GM19463 (cell line): Measurements from ENCODE around the gene ZNF474.

Experiments used
- ATAC-seq: cut with Tn5 transposase; IDR thresholded peaks from one replicate; pipeline ENCODE4 v1.9.1; 2021; ENCODE audit warnings: mild to moderate bottlenecking, moderate library complexity; ENCODE audit not compliant: unreplicated experiment

Gene ZNF474

DNA sequence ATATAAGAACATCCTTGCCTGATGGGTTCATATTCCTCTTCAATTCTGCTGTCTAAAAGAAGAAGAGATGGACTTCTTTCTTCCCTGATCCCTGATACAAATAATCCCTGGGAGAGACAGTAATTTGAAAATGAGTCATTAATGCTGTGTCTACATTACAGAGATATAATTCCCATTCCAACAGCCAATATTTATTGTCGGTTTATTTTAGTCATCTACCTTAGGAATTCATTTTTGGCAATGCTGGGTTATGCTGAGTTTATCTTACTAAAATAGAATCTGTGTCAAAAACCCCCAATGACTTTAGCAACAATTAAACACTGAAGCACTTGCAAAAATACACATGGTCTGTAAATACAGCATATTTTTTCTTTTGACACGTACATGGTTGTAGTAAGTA, 23.9 kb downstream of the ZNF474 start:
- no peak for ATAC-seq

DNA sequence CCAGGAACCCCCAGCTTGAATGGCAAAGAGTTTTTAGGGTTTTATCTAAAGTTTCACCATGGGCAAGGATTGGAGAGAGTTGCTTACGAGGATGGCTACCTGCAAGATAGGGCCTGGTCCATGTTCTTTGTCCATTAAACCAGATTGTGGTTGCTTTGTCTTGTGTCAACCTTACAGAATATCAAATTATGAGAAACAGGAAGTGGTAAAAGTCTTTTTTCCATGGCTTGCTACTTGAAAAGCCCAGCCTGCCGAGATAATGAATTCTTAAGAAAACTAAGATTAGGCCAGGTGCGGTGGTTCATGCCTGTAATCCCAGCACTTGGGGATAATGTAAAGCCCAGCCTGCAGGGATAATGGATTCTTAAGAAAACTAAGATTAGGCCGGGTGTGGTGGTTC, 24.4 kb downstream of the ZNF474 start:
- ATAC-seq = no peak

DNA sequence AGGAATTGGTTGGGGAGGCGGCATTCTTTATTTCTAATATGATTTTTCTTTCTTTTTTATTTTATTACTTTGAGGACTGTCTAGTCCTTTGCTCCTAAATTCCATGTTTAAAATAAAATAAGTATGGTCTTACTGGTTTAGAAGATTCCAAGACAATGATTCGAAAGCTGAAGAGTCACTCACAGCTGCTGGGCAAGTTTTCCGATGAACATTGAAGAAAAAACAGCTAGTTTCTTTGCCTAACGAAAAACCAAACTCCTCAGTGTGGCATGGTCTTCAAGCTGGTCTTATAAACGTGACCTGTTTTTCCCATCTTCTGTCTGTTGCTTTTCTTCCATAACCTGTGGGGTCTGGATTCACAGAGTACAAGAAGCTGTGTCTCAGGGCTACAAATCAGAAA, 25.1 kb downstream of the ZNF474 start:
- no peak for ATAC-seq

DNA sequence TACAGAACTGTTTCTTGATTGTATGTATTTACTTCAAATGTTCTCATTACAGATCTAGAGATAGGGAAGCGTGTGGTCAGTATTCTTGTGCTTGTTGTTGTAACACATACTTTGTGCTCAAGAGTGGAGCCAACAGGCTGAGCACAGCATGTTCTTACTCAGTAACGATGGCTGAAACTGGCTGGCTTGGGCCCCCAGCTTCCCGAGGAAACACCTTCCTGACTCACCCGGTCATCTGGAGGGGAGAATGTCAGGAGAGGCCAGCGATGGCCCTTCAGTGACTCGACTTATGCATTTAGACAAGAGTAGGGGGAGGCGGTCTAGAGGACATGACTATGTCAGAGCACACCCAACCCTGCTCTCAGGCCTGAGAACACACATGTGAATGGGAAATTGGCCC, 25.6 kb downstream of the ZNF474 start:
- no peak for ATAC-seq

DNA sequence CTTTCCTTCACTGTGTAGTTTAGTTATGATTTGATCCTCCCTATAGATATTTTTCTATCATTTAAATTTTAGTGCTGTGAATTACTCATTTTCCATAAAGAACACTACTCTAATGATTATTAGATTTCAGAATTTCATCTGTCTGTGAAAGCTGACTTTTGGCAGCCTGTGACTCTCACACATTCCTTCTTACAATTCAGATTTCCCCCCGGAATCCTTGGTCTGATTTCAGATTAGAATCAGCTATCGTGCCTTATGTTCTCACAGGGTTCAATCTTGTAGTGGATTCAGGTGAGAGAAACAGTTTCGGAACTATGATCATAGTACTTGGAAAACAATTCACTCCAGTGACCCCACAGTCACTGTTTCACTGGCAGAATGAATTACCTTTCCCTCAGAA, 26.2 kb downstream of the ZNF474 start:
- no peak for ATAC-seq

DNA sequence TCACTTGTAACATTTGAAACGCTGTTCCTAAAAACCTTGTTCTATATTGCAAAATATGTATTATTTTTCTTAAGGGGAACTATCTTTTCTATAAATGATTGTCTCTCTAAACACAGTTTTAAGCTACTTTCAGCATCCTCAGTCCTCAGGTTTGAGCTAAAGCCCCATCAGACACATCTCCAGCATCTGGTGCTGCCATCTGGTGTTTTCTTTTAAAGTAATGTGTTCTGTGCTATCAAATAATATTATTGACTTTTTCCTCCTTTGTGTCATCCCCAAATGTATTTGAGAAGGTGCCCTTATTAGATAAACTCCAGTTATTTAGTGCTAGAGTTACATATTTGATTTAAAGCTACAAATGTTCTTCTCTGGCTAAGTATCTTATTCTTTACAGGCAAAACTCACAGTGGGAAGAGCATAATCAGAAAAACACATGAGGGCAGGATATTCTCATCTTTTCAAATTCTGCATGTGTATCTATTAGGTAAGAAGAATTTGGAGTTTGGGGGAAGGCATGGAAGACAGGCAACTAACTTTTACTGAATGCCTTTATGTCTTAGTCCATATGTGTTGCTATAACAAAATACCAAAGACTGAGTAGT, 27.5 kb downstream of the ZNF474 start:
- ATAC-seq = no peak

DNA sequence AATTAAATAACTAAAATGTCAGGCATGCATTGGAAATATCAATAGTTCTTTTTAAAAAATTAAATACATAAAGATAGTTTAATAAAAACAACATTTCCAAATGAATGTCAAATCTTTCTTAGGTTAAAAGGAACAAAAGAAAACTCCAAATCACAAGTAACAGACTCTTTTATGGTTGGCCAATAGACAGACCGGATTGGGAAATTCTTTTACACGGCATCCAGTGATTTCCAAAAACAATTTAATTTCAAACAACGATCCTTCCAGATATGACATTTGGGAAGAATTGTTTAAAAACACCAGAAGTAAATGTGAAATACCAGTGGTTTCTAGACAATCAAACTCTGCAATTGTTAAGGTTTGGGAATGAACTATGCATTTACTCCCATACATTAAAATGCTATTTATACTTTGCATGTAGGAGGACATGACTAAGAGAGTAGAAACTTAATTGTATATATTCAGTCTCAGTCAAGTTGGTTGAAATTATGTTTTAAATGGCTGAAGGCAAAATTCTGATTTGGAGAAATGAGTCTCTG, 32.8 kb downstream of the ZNF474 start:
- no peak for ATAC-seq

DNA sequence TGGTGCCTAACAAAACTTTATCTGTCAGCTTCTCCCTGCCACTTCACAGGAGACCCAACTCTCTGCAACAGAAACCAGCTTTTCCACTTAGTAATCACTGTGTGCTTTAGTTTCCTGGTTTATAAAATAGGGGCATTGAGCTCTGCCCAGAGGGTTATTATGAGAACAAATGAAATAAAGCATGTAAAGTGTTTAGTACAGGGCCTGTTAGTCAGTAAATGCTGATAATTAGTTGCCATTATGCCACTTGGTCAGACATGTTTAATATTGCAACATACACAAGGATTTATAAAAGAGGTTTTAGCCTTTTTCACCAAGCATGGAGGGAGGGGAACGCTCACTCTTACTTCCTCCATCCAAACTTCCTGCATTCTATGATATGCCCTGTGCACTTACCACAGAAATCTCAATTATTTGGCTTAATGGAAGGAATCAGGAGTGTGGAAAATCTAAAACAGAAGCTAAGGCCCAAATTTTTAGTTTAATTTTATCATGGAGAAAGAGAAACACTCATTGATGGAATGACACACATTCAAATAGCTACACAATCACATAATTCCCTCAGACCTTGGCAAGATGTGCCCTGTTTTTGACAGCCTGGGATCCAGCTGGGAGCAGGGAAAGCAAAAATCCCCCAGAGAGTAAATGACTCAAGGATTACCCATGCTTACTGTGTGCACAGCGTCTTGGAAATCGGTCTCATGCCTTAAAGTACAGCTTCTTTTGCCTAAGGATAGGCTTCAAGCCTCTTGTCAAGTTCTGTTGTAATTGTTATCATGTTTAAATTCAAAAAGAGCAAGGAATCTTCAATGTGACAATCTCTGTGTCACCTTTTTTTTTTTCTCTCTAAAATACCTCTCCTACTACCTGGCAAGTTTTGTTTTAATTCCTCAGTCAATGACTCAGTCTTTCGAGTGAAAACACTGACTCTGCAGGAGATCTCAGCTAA, 34.0 kb downstream of the ZNF474 start:
- no peak for ATAC-seq

DNA sequence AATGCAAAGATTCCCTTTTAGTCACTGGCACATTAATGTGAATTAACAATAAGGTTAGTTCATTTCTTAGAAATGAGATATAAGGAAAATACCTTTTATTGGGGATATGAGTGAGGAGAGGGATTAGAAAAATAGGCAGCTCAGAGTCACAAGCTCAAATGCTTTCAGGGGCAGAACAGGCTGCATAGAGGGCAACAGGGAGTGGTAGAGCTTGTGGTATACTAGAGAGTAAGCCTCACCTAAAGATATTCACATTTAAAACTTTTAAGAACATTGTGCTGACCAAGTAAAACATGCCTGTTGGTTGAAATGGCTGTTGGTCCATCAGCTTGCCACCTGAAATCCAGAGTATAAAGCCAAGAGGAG, 34.7 kb downstream of the ZNF474 start:
- ATAC-seq = no peak

DNA sequence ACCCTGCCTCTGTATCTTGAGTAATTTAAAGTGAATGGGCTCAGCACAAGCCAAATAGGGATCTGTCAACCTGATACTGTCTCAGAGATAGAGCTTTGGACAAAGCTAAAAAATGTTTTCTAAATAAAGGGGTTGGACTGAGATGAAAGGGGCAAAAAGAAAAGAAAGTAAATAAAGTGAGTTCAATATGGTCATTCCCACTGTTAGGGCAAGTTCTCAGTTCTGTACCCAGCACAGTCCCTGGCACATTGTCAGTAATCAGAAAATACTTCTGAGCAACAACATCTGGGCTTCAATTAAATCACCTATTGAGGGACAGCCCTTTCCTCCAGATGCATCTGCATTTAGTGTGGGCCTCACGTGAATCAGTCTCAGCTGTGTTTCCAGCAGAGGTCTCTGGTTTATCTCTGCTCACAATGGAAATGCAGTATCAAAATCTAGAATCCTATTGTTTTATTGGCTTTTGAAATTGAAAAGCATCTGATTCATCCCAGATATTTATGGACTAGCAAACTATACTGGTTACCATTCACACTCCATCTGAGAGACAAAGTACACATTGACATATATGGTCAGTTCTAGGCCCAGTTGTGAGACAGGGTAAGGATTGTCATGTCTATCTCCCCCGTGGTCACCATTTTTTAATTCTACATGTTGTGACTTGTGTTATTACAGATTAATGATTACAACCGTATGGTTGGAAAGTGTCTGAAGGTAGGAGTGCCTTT, 35.6 kb downstream of the ZNF474 start:
- no peak for ATAC-seq

DNA sequence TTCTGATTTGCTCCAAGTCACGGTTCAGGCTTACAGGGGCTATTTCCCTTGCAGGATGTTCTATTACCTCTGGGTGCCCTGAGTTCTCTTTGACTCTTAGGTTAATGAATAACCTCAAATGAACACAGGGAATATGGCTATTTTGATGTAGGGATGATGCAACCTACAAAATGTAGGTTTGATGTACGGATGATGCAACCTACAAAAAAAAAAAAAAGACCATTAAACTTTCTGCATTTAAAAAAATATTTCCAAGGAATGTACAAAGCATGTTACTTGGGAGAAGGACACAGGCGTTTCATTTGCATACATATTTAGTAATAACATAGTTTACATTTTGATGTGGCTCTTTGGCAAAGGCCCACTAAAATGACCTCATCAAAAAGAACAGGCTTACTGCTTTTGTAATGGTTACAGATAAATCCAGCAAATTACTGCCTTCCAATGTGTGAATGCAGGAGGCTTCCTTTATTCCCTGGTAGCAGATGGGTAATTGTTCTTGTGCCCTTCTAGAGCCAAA, 36.3 kb downstream of the ZNF474 start:
- ATAC-seq = no peak

DNA sequence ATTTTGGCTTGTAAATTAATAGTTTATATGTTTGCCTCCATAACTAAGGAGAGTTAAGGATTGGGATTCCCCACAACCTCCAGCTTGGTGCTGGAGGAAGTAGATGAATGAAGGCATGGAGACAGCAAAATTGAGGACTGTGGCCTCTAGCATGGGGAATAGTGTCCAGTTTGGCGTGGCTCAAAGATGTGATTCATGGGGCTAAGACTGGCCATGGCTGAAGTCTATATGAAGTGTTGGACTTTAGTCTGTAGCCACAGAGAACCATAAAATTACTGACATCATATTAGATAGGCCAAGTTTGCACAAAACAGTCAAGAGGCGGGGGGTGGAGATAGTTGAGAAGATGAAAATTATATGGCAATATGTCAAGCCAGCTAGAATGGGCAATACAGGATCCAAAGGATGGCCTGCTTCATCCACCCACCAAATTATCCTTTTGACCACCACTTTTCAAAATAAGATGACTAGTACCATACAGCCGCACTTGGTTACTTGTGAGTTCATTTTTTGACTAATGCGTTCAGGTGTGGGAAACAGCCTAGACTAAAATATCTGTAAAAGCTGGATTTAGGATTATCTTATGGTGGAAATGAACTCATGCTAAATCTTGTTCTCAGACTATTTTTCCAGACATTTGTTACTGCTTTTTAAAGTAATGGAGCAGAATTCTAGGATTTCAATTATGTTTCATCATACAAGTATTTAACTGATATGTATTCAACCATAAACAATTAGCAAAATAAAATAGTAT, 40.2 kb downstream of the ZNF474 start:
- no peak for ATAC-seq

DNA sequence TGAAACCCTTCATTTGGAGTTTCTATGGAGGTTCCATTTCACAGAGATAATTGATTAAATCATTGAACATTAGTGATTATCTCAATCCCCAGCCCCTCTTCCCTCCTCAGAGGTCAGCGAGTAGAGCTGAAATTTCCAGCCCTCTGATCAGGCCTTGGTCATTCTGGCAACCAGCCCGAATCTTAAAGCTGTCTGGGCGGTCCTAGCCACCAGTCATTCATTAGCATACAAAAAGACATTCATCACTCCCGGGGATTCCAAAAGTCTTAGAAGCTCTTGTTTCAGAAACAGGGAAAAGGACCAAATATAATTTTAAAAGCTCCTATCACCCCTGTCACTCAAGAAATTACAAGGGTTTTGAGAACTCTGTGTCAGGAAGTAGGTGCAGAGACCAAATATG, 41.3 kb downstream of the ZNF474 start:
- ATAC-seq = no peak

DNA sequence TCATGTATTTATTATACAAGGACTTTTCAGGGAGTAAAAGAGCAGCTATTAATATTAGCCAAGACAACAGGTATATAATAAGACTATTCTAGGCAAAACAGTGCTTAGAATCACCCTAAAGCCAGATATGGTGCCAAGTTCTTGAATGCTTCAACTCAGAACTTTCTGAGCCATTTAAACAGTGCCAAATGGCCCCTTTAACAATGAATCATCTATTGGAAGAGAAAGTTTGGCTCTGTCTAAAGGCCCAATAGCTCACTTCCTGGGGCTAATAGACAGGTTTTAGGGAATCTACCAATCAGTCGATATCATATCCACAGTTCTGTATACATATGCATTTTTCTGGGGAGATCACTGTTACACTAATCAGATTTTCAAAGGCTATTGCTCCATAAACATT, 42.9 kb downstream of the ZNF474 start:
- ATAC-seq = no peak

DNA sequence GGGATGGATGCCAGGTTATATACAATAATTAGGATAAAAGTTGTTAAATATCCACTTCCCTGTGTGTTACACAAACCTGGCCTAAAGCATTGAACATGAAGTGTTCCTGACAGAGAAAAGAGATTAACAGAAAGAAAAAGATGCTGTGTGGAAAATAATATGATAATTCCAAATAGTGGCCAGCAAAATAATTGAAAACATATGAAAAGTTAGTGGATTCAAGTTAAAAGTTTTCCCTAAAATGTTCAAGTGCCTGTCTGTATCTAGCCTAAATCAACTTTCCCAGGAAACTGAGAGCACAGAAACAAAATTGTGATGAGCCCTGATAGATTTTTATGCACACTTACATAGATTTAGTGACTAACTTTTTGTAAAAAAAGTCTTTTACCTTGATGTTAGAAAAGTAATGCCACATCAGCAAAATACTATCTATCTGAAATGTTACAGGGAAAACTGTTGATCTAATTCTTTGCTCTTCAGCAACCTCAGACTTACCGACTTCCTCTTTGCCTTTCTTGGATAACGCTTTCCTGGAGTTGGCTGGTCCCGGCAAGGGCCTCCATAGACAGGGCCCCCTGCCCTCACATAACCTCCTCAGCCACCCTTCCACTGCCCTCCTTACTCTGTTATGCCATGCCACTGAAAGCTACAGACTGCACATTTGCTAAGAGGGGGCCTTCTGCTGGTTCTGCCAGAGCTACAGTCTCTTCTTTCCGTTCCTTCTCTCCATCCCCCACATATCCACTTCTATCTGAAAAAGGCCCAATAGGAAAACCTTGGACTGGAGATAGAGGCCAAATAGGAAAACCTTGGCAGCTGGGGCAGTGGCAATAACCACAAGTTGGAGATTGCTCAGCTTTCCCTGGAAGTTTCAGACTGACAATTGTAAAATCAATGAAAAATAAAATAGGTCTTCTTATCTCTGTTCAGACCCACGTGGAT, 44.4 kb downstream of the ZNF474 start:
- ATAC-seq = no peak

DNA sequence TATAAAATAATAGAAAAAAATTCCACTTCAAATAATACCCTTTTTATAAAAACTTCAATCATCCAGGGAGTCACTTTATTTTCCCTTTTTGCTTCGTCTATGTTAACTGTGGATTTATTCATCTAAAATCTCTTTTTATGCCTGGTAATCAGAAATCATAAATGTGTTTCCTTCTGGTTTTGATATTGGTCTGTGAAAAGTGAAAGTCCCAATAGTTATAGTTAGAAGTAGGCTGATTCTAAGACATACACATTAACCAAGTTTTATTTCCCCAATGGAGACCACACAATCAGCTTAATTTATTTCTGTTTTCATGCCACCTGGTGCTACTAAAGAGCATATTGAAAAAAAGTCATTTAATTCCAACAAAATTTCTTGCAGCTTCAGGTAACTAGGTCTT, 45.7 kb downstream of the ZNF474 start:
- no peak for ATAC-seq

DNA sequence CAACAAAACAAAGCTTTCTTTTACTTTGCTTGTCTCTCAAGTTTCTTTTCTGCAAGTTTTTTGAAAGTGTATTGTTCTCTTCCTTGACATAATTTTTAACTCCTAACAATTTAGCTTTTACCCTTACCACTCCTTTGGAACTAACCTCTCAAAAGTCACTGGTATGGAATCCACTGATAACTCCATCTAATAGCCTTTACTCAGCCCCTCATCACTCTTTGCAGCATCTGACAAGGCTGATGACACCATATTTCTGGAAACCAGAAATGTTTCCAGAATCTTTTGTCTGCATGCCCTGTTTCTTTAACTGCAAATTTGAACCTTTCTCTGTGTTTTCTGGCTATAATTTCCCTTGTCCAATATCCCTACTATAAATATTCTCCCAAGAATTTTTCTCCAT, 46.5 kb downstream of the ZNF474 start:
- ATAC-seq = no peak

DNA sequence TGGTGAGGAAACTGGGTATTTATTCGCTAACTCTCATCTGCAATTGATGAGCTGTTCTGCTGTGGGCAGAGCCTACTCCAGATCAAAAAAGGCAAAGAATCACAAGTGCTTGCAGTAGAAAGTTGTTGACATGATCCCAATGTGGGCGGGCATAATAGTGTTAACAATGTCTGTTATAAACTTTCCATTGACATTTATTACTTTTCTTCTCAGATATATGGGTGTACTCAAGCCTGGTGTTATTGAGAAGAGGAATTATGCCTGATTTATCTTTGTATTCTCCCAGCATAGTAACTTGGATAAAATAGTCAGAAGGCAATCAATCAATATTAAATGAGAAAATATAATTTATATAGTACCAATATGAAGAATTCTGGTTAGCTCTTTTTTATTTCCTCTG, 47.8 kb downstream of the ZNF474 start:
- ATAC-seq = no peak

DNA sequence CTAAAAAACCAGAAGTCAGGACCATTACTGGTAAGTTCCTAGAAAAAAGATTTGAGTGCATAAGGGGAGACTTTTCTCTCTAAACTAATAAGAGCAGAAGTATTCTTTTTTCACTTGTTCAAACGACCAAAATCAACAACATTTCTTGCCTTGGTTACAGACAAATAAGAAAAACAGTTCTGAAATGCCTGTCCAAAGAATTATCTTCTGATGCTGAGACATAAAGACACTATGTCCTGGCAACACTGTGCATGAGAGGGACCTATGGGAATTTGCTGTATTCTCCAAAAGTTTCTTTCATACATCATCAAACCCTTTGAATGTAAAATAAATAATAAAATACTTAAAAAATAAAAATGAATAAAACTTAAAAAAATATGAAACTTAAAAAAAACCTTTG, 50.4 kb downstream of the ZNF474 start:
- no peak for ATAC-seq
